Measurements from ENCODE around the gene C2orf76. TPM values are rescaled to one million over a fixed set of nuclear protein-coding genes. Genes with fewer than 3 reads are reported as not detected.
"Not testable (repeated sequence)": the region's sequence is repeated elsewhere in the genome, so short reads cannot be mapped to it uniquely, and the experiment has no call there.

C2orf76 gene
- polyA plus RNA-seq, 1 donor, result 5.8 TPM

- DNase-seq (ENCODE audit: low read depth), result no peak
Observed at GRCh38 chr2:119295688-119296375, 70.8 kb downstream of the C2orf76 start.

DNA sequence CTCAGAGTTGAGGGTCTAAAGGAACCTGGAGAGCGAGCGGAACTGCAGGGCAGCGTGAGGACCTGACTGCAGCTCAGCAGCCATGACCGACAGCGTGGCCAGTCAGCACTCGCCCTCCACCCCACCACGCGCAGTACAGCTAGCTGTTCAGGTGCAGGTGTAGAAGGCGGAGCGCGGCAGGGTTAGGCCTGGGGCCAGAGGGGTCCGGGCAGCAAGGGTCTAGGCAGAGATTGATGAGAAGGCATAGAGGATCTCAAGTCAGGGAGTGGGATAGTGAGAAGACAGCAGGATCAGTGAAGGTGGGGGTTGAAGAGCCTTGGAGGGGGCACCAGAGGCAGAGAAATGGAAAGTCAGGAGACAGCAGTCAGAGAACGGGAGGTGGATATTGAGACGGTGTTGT, 72.0 kb downstream of the C2orf76 start:
- DNase-seq (ENCODE audit: low read depth), result no peak

GRCh38 chr2:119293900-119294299, 72.7 kb downstream of the C2orf76 start:
- no peak for DNase-seq (ENCODE audit: low read depth)

DNA sequence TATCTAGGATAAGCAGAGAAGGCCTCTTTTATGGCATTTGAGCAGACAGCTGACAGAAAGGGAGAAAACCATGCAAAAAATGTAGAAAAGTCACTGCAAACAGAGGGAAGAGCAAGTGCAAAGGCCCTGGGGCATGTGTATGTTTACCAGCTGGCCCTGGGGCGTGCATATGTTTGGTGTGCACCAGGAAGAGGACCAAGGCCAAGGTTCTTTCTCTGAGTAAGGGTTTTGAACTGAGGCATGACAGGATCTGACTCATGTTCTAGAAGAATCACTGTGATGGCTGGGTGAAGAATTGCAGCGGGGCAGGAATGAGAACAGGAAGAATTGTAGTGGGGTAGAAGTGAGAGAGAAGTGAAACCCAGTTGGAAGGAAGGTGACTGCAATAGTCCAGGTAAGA, 73.4 kb downstream of the C2orf76 start:
- no peak for DNase-seq (ENCODE audit: low read depth)

DNA sequence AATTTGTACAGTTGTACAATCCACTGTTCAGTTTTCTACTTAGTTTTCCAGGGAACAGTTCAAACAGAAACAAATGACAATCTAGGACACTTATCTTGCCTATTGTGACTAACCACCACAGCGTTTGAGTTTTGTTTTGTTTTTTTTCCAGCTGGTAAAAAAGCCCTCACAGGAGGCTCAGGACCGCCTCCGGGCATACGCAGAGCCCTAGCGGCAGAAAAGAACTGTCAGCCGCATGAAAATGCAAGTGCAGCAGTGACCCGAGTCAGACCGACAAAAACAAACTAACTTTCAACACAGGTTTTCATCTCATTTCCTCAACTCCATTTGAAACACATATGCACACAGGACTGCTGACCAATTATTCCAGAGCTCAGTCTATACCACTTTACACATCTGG, 74.4 kb downstream of the C2orf76 start:
- DNase-seq (ENCODE audit: low read depth), result no peak

GRCh38 chr2:119291588-119292167, 75.0 kb downstream of the C2orf76 start:
- no peak for DNase-seq (ENCODE audit: low read depth)

- no peak for DNase-seq (ENCODE audit: low read depth)
Observed at GRCh38 chr2:119290859-119291587, 75.6 kb downstream of the C2orf76 start.

GRCh38 chr2:119289642-119290041, 77.0 kb downstream of the C2orf76 start:
- DNase-seq (ENCODE audit: low read depth), result no peak

DNA sequence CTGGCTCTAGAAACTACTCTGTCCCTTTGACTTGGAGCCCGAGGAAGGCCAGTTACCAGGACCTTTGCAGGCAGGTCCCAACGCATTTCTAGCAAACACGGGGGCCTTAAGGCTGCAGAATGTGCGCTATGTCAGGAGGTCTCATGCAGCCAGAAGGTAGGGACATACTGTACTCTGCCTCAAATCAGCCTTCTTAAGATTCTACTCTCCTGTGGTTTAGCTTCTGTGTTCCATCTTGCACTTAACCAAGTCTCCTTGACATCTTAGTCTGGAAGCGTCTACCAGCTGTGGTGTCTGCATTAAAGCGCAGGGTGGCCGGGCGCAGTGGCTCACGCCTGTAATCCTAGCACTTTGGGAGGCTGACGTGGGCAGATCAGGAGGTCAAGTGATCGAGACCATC, 77.5 kb downstream of the C2orf76 start:
- no peak for DNase-seq (ENCODE audit: low read depth)

DNA sequence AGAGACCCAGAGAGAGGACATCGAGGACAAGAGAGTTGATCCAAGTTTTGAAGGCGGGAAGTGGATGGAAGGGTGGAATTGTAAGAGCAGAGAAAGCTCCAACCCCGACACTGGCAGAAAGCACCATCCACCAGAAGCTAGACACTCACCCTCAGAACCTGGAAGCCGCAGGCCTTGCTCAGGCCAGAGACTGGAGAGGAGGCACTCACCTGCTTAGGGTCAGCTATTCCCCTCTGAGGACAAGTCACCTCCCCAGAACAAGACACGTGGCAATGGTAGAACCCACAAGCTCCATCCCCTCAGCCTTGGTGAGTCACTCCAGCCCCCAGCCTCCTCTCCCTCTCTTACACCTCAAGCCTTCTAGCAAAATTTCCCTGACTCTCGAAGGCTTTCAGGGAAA, 78.1 kb downstream of the C2orf76 start:
- no peak for DNase-seq (ENCODE audit: low read depth)

- no peak for DNase-seq (ENCODE audit: low read depth)
Observed at GRCh38 chr2:119286661-119287060, 80.0 kb downstream of the C2orf76 start.

GRCh38 chr2:119283873-119284331, 82.7 kb downstream of the C2orf76 start:
- no peak for DNase-seq (ENCODE audit: low read depth)

GRCh38 chr2:119282996-119283511, 83.6 kb downstream of the C2orf76 start:
- no peak for DNase-seq (ENCODE audit: low read depth)

- DNase-seq (ENCODE audit: low read depth), result no peak
Observed at GRCh38 chr2:119282146-119282995, 84.3 kb downstream of the C2orf76 start.

DNA sequence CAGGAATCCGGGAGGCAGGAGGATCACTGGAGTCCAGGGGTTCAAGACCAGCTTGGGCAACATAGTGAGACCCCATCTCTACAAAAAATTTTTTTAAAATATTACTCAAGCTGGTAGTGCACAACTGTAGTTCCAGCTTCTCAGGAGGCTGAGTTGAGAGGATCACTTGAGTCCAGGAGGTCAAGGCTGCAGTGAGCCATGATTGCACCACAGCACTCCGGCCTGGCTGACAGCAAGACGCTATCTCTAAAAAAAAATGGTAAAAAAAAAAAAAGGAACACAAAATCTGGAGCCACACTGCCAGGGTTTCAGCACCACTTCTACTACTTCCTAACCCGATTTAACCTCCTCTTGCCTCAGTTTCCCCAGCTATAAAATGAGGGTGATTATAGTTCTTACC, 86.0 kb downstream of the C2orf76 start:
- DNase-seq (ENCODE audit: low read depth), result no peak

GRCh38 chr2:119279666-119280065, 87.0 kb downstream of the C2orf76 start:
- DNase-seq (ENCODE audit: low read depth), result no peak

- no peak for DNase-seq (ENCODE audit: low read depth)
Observed at GRCh38 chr2:119278946-119279345, 87.7 kb downstream of the C2orf76 start.

GRCh38 chr2:119278385-119278784, 88.2 kb downstream of the C2orf76 start:
- not testable (repeated sequence) for DNase-seq (ENCODE audit: low read depth)

DNA sequence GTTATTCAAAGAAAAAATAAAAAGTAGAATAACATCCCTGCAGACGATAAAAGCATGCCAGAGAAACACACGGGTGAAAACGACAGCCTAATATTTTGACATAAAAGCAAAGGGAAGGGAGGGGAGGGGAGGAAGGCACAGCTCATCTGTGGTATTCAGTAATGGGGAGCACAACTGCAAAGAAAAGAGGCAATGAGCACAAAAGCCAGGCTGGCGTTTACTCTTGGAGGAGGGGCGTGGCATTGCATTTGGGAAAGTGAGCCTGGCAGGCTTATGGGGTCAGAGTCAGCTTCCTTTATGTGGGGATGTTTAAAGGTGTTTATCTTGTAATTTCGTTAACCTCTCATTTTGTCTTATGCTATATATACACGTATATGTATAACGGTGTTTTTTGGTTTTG, 89.8 kb downstream of the C2orf76 start:
- DNase-seq (ENCODE audit: low read depth), result no peak

DNA sequence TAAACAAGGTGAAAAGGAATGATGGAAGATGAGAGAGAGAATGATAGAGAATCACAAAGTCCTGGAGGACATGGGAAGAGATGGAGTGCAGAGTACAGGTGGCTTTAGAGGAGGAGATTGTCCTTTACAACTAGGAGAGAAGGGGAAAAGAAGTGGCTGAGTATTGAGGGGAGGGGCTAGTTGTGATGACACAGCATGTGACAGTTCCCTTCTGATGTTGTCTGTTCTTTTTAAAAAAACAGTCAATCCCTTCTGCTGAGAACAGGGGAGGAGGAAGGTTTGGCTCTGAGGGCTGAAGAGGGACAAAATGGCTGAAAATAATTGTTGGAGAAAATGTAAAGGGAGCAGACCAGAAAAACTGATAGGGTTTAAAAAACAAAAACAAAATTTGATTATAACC, 99.0 kb downstream of the C2orf76 start:
- no peak for DNase-seq (ENCODE audit: low read depth)

- no peak for DNase-seq (ENCODE audit: low read depth)
Observed at GRCh38 chr2:119266091-119266589, 100.5 kb downstream of the C2orf76 start.

GRCh38 chr2:119265693-119266066, 101.0 kb downstream of the C2orf76 start:
- DNase-seq (ENCODE audit: low read depth), result no peak
